Stomach smooth muscle (tissue), 2 donors: ENCODE data around the gene MCRS1.
"Not testable (repeated sequence)": the region's sequence is repeated elsewhere in the genome, so short reads cannot be mapped to it uniquely, and the experiment has no call there.

Experiments used
- H3K27ac ChIP-seq: one replicate; pipeline ENCODE4 v1.7.0; 2013; ENCODE audit warnings: mild to moderate bottlenecking, low read length, inconsistent platforms
- H3K27me3 ChIP-seq, 2 donors: one replicate each; pipeline ENCODE4 v1.7.0; 2013; ENCODE audit warnings: low read length in 2 of 2; ENCODE audit not compliant: insufficient read depth in 2 of 2, control insufficient read depth in 1 of 2
- H3K36me3 ChIP-seq, 2 donors: one replicate each; pipeline ENCODE4 v1.7.0; 2013; ENCODE audit warnings: low read length in 2 of 2; ENCODE audit not compliant: control insufficient read depth in 2 of 2, insufficient read depth in 2 of 2
- H3K4me1 ChIP-seq: one replicate; pipeline ENCODE4 v1.7.0; 2013; ENCODE audit warnings: low read length; ENCODE audit not compliant: control insufficient read depth, insufficient read depth
- H3K4me3 ChIP-seq, 2 donors: one replicate each; pipeline ENCODE4 v1.7.0; 2013; ENCODE audit warnings: low read length in 2 of 2
- H3K9ac ChIP-seq, 2 donors: one replicate each; pipeline ENCODE4 v1.7.0; 2013; ENCODE audit warnings: low read length in 2 of 2, mild to moderate bottlenecking in 1 of 2
- H3K9me3 ChIP-seq, 2 donors: one replicate each; pipeline ENCODE4 v1.7.0; 2013; ENCODE audit warnings: low read length in 2 of 2; ENCODE audit not compliant: control insufficient read depth in 2 of 2
- donor health status: healthy.
- donor health status: Pancreatic carcinoma.

Gene MCRS1

DNA sequence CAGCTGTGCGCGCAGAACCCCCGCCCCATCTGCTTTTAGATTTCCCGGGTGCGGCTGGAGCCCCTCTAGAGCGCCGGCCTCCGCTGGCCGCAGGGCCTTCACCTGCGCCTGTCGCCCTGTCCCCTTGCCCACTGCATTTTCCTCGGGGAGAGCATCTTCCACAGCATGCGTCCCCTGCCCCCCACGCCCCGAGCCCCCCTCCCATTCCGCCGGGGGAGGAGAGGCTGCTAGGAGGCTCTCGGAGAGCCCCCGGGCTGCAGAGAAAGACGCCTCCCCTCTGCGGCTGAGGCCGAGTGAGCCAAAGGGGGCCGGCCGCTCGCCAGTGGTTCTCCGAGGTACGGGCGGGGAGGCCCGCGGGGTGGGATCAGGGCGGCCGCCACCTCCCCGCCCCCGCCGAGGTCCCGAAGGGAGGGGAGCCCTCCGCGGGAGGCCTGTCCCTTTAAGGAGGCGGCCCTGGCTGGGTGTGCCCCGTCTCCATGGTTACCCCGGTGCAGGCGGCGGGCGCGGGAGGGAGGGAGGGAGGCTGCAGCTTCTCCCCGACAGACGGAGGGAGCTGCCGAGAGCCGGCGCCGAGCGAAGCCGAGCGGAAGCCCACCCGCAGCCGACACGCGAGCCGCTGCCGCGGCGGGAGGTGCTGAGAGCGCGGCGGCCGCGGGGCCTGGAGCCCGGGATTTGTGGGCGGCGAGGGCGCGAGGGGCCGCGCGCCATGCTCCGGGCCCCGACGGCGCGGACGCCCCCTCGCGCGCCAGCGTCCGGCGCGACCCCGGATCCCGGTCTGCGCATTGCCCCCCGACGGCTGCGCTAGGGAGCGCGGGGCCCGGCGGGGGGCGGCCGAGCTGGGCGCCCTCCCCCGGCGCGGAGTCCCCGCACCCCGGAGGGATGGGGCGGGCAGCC is 29.2 kb downstream of the MCRS1 start, which contains the start of gene KCNH3:
KCNH3 (plus strand) TSS at position 521 of the 894 bp plus-strand sequence. CDS start 387 bp downstream, outside the sequence.
- Histone ChIP-seq H3K9ac (no peak within 1 kb of the TSS), H3K4me1 (peaks cover 19% of the 10 kb centered on the region), H3K4me3 (peak within 1 kb of the TSS; percentile 62 to 73), H3K27ac (no peak within 1 kb of the TSS), H3K9me3 (no peaks in the 10 kb centered on the region), H3K27me3 (peaks cover 30 to 45% of the 10 kb centered on the region in 2 donors), H3K36me3 (no peaks in the 10 kb centered on the region)

DNA sequence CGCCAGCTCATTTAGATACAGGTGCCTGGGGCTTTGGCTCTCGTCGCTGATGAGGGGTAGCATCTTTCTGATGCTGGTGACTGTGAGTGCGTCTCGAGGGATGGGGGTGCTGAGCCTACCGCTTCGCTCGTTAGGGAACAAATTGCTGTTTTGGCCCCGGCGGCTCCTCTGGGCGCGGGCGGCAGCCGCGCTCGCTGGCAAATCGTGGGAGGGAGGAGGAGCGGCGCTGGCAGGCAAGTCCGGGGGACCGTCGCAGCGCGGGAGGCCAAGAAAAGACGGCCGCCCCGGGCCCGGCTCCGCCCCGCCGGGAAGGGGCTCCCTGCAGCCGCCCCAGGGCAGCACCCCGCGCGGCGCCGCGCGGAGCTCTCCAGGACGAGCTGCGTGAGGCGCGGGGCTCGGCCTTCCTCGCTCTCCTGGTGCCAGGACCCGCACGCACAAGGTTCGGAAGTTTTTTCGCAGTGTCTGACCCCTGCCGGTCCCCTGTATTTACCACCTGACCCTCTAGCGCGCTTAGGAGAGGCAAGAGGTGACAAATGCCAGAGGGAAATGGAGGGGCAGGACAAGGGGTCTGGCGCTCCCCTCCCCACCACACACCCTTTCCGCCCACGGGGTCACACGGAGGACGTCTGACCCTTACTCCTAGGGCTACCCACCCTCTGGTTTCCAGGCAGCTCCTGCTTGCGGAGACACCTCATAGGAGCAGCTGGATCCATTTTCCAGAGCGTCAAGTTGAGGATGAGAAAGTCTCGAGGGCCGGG is 30.0 kb downstream of the MCRS1 start:
- Histone ChIP-seq H3K27ac (no peak overlapping the region), H3K9me3 (no peaks in the 10 kb centered on the region), H3K9ac (peak overlapping the region in 1 of 2 donors; percentile 15), H3K36me3 (no peaks in the 10 kb centered on the region), H3K4me1 (peaks cover 19% of the 10 kb centered on the region), H3K4me3 (peak overlapping the region; percentile 62 to 73), H3K27me3 (peaks cover 30 to 41% of the 10 kb centered on the region in 2 donors)

DNA sequence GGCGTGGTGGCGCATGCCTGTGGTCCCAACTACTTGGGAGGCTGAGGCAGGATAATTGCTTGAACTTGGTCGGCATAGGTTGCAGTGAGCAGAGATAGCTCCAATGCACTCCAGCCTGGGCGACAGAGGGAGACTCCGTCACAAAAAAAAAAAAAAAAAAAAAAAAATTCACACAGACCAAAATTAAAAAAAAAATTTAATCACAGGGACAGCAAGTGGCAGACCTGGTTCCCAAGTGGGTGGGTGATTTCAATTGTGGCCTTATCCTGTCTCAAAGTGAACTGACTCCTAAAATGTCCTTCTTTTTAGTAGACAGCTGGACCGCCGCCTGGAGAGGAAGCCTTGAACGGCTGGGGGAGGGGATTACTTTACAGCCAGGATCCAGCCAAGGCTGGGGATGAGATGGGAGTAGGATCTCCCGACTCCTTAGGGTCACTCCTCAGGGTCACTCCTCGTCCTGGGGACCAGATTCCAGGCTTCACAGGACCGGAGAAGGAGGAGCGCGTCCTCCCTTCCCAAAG is 30.7 kb downstream of the MCRS1 start:
- H3K27ac ChIP-seq = no peak overlapping the region
- peak overlapping the region in 1 of 2 donors; percentile 15 for H3K9ac ChIP-seq
- H3K9me3 ChIP-seq = no peaks in the 10 kb centered on the region
- peak overlapping the region; percentile 55 to 73 for H3K4me3 ChIP-seq
- no peaks in the 10 kb centered on the region for H3K36me3 ChIP-seq
- peaks cover 19% of the 10 kb centered on the region for H3K4me1 ChIP-seq
- peaks cover 30 to 41% of the 10 kb centered on the region in 2 donors for H3K27me3 ChIP-seq

DNA sequence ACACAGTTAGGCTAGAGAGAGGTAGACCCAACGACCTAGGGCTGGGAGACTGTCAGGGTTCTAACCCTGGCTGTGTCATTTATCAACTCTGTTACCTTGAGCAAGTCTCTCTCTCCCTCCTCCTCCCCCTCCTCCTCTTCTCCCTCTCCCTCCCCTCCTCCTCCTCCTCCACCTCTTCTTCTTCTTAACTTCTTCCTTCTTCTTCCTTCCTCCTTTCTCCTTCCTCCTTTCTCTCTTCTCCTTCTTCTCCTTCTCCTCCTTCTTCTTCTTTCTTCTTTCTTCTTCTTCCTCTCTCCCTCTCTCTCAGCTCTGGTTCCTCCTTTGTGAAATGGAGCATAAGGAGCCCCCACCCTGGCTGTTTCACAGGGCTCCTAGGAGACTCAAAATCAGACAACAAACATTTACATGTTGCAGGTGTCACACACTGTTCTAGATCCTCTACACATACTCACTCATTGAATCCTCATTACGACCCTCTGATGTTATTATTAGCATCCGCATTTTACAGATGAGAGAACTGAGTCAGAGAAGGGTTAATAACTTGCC is 31.3 kb downstream of the MCRS1 start:
- no peaks in the 10 kb centered on the region for H3K9me3 ChIP-seq
- peaks cover 30 to 41% of the 10 kb centered on the region in 2 donors for H3K27me3 ChIP-seq
- H3K4me3 ChIP-seq = no peak overlapping the region
- no peak overlapping the region for H3K27ac ChIP-seq
- H3K4me1 ChIP-seq = peaks cover 19% of the 10 kb centered on the region
- no peak overlapping the region for H3K9ac ChIP-seq
- no peaks in the 10 kb centered on the region for H3K36me3 ChIP-seq

DNA sequence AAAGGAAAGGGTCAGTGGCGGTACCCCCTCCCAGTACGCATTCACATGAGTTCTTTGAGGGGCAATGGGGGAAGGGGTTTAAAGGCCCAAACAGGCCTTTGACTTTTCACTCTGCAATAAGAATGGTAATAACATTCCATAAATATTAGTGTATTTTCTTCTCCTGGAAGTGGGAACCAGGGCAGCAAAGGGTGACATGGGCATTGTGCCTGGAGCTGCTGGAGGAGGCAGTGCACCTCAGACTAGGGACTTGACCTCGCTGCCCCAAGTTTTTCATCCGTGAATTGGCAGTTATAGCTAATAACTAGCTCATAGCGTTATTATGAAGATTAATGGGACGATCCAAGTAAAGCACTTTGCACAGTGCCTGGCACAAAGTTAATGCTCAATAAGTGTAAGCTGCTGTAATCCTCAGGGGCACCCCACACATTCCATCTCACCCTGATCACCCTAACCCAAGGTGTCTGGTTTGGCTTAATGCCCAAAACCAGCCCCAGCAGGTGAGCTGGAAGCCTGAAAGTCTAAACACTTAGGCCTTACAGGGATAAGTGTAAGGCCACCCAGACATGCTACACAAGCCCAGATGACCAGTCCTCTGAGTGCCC is 31.9 kb downstream of the MCRS1 start:
- peaks cover 19% of the 10 kb centered on the region for H3K4me1 ChIP-seq
- no peaks in the 10 kb centered on the region for H3K9me3 ChIP-seq
- H3K36me3 ChIP-seq = no peaks in the 10 kb centered on the region
- H3K27ac ChIP-seq = no peak overlapping the region
- no peak overlapping the region for H3K9ac ChIP-seq
- H3K27me3 ChIP-seq = peaks cover 28 to 41% of the 10 kb centered on the region in 2 donors
- no peak overlapping the region for H3K4me3 ChIP-seq

DNA sequence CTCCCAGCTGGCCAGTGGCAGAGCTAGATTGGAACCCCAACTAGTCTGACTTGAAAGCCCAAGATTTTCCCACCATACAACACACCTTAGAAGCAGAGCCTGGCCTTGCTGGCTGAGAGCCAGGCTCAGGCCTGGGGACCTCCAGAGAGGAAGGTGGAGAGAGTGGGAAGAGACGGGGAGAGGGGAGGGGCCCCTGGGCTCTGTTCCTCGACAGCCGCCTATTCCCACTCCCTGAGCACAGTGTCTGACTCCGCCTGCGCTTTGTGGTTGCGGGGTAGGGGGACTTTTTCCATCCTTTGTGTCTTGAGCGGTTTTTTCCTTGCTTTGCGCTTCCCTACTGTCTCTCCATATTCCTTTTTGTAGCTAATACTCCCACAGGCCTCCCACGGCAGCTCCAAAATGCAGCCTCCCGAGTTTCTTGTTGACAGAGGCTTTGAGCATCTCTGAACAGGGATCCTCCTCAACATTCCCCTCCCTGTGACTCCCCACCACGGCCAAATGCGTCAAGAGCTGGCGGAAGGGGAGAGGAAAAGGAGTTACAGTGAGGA is 33.1 kb downstream of the MCRS1 start:
- Histone ChIP-seq H3K36me3 (no peaks in the 10 kb centered on the region), H3K4me3 (no peak overlapping the region), H3K9me3 (no peaks in the 10 kb centered on the region), H3K4me1 (peaks cover 19% of the 10 kb centered on the region), H3K27ac (no peak overlapping the region), H3K27me3 (peaks cover 22 to 34% of the 10 kb centered on the region in 2 donors), H3K9ac (no peak overlapping the region)

DNA sequence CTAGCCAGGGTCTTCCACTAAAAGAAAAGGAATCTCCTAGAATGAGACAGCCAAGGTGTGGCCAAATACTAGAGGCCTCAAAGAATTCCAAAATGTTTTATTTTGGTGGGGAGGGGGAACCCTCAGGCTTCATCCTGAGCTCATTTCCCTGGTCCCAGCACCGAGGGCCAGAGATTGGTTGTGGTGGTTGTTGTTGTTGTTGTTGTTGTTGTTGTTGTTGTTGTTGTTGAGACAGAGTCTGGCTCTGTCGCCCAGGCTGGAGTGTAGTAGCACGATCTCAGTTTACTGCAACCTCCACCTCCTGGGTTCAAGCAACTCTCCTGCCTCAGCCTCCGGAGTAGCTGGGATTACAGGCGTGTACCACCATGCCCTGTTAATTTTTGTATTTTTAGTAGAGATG is 33.8 kb downstream of the MCRS1 start:
- H3K27ac ChIP-seq, H3K9ac ChIP-seq, H3K4me3 ChIP-seq, H3K9me3 ChIP-seq, H3K36me3 ChIP-seq: not testable (repeated sequence)
- peaks cover 16% of the 10 kb centered on the region for H3K4me1 ChIP-seq
- H3K27me3 ChIP-seq = peaks cover 18 to 27% of the 10 kb centered on the region in 2 donors

DNA sequence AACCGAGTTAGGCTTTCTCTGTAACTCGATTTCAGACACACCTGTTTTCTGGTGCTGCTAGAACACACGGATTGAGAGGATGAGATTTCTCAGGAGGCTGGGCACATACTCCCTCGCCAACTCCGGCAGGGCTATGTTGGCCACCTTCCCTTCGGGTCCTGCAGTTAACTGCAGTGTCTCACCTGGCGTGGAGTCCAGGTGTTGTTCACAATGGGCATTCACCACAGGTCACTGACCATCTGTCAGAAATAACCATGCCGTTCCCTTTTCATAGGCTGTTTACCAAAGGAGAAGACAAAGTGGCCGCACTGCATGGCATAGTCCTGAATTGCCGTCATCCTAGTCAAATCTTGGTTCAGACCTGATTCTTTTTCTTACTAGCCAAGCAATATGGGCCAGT is 34.6 kb downstream of the MCRS1 start:
- no peak overlapping the region for H3K27ac ChIP-seq
- H3K9ac ChIP-seq = no peak overlapping the region
- H3K36me3 ChIP-seq = no peaks in the 10 kb centered on the region
- H3K27me3 ChIP-seq = peaks cover 17 to 23% of the 10 kb centered on the region in 2 donors
- H3K4me1 ChIP-seq = peaks cover 11% of the 10 kb centered on the region
- H3K4me3 ChIP-seq = no peak overlapping the region
- no peaks in the 10 kb centered on the region for H3K9me3 ChIP-seq

DNA sequence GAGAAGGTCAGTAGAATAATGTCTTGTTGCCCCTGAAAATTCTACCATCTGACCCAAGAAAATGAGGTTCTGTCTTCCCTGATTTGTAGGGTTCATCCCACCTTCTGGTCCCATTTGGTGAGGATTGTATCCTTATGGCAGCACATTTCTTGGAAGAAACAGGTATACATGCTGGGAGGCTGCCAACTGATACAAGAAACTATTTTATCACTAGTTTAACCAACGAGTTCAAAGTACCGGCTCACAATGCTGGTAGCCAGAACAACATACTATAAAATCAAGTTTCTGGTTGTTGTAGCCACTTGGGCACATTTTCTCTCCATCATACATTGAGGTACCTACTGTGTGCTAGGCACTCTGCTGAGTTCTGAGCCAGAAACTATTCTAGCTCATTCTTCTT is 36.2 kb downstream of the MCRS1 start:
- H3K27ac ChIP-seq = no peak overlapping the region
- H3K4me3 ChIP-seq = no peak overlapping the region

DNA sequence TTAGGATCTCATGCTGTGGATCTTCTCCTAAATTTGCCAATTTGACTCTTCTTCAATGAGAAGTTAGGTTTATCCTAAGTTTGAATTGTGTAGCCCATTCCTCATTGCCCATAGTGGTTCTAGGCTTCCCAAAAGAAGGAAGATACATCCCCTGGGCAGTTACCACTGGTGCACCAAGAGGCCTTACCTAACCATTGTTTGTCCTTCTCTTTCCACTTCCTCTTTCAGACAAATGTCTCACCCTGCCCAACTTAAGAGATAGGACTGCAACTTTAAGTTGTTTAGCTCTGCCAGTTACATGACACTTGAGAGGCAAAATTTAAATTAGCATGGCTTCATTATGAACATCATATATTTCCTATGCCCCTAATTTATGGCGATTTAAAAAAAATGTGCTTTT is 38.5 kb downstream of the MCRS1 start:
- H3K27me3 ChIP-seq = no peaks in the 10 kb centered on the region
- peaks cover 15 to 19% of the 10 kb centered on the region in 2 donors for H3K36me3 ChIP-seq
- H3K9me3 ChIP-seq = no peaks in the 10 kb centered on the region
- H3K9ac ChIP-seq = no peak overlapping the region
- no peak overlapping the region for H3K27ac ChIP-seq
- no peaks in the 10 kb centered on the region for H3K4me1 ChIP-seq
- H3K4me3 ChIP-seq = no peak overlapping the region

More for the DNA sequence above, 36.2 kb downstream of the MCRS1 start:
- H3K9ac ChIP-seq = no peak overlapping the region
- H3K27me3 ChIP-seq = peaks cover 7 to 9% of the 10 kb centered on the region in 2 donors
- no peaks in the 10 kb centered on the region for H3K4me1 ChIP-seq
- H3K36me3 ChIP-seq = peaks cover 0 to 3% of the 10 kb centered on the region in 2 donors
- H3K9me3 ChIP-seq = no peaks in the 10 kb centered on the region
